GM12875 (cell line): ENCODE measurements around the gene ARSJ.

Source experiments
- H3K4me3 ChIP-seq: one replicate; pipeline ENCODE4 v1.5.1; 2011; ENCODE audit warnings: low read depth, low read length, control low read depth
- TF ChIP-seq, protein P1 (sequence below): IDR thresholded peaks from 2 replicates; pipeline ENCODE4 v1.5.1; 2011; ENCODE audit warnings: low read depth, mild to moderate bottlenecking, control low read depth, inconsistent platforms, low read length, moderate library complexity, borderline replicate concordance; ENCODE audit not compliant: insufficient read depth

Gene ARSJ

DNA sequence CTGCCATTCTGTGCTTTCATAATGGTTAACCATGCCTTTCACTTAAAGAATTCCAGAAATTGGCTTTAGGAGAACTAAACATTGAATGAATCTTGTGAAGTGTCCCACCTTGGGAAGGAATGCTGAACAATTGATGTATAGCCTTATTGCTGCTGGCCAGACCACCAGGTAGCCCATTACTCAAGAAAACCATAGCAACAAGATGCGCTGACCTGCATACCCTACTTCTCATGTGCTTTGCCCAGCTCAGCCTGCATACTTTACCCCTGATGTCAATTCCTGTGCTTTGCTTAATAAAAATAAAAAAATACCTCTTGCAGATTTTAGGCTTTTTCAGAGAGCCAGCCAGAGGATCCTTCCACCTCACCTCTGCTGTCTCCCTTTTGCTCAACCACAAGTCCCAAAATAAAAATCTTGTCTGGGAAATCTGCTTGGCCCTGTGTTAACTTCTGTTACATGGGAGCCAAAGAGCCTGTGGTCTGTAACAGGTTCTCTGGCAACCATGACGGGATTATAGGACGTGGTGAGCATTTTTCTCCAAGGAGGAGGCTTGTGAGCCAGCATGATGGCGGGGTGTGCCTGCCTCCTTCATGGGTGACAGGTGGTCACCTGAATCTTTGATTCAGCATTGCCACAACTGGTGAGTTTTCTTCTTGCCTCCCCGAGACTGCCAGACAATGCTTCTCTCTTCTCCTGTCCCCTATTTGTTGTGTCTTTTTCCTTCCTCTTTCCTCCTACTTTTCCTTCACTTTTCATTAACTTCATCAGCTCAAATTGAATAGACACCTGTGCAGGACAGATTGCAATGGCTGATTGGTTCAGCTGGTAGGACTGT is 106.8 kb downstream of the ARSJ start:
- TF ChIP-seq, protein P1, sequence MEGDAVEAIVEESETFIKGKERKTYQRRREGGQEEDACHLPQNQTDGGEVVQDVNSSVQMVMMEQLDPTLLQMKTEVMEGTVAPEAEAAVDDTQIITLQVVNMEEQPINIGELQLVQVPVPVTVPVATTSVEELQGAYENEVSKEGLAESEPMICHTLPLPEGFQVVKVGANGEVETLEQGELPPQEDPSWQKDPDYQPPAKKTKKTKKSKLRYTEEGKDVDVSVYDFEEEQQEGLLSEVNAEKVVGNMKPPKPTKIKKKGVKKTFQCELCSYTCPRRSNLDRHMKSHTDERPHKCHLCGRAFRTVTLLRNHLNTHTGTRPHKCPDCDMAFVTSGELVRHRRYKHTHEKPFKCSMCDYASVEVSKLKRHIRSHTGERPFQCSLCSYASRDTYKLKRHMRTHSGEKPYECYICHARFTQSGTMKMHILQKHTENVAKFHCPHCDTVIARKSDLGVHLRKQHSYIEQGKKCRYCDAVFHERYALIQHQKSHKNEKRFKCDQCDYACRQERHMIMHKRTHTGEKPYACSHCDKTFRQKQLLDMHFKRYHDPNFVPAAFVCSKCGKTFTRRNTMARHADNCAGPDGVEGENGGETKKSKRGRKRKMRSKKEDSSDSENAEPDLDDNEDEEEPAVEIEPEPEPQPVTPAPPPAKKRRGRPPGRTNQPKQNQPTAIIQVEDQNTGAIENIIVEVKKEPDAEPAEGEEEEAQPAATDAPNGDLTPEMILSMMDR: no peak
- no peak overlapping the region for H3K4me3 ChIP-seq

DNA sequence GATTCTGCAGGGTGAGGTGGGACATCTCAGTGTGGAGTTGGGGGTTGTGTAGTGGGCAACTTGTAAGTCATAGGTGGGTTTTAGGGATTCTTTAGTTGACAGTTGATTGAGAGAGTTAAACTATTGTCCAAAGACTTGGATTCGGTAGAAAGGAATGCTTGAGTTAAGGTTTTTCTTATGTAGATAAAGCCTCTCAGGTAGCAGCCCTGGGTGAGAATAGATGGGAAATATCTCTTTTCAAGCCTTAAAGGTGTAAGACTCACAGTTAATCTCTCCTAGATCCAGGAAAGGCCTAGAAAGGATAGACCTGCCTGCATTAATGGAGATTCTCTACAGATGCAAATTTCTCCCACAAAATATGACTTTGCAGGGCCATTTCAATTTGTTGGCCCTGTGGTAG is 108.4 kb downstream of the ARSJ start:
- no peak overlapping the region for H3K4me3 ChIP-seq
- TF ChIP-seq, protein P1: no peak

DNA sequence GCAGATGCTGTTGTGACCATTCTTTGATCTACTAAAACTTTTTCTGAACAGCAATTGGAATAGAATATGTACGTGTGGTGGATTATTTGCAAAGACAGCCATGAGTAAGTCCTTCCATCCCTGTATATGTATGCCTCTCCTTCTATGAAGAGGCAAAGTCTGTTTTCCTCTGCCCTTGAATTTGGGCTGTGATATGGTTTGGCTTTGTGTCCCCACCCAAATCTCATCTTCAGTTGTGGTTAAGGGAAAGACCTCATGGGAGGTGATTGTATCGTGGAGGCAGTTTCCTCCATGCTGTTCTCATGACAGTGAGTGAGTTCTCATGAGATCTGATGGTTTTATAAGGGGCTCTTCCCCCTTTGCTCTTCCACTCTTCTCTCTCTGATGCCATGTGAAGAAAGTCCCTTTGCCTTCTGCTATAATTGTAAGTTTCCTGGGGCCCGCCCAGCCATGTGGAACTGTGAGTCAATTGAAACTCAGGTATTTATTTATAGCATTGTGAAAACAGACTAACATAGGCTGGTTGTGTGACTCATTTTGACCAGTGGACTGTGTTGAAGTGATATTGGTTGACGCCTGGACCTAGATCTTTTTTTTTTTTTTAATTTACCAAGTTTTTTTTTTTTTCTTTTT is 109.6 kb downstream of the ARSJ start:
- H3K4me3 ChIP-seq: no peak overlapping the region
- TF ChIP-seq, protein P1: no peak

DNA sequence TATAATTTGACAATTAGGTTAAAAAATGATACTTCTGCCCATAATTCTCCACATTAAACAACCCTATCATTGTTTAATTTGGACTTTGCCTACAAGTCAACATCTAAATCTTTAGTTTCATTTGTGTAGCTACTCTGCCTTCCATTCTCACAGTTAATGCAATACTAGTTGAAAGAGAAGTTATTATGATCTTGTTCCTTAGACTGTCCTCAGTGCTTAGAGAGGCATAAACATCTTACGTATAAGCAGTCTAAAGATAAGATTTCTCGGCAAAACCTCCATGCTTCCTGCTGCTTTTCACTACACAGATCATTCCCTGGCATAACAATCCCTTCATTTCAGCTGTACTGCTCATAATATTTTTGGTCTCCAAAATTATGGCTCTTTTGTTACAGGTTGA is 112.8 kb downstream of the ARSJ start:
- H3K4me3 ChIP-seq: no peak overlapping the region
- TF ChIP-seq, protein P1: no peak

DNA sequence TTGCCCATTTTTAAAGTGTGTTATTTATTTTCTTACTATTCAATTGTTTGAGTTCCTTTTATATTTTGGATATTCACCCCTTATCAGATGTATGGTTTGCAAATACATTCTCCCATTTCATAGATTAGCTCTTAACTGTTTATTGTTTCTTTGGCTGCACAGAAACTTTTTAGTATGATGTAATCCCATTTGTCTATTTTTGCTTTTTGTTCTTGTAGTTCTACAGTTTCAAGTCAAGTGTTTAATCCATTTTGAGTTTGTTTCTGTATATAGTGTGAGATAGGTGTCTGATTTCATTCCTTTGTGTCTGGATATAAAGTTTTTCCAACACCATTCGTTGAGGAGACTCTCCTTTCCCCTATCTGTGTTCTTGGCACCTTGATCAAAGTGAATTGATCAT is 120.5 kb downstream of the ARSJ start:
- TF ChIP-seq, protein P1: no peak
- H3K4me3 ChIP-seq: no peak overlapping the region

DNA sequence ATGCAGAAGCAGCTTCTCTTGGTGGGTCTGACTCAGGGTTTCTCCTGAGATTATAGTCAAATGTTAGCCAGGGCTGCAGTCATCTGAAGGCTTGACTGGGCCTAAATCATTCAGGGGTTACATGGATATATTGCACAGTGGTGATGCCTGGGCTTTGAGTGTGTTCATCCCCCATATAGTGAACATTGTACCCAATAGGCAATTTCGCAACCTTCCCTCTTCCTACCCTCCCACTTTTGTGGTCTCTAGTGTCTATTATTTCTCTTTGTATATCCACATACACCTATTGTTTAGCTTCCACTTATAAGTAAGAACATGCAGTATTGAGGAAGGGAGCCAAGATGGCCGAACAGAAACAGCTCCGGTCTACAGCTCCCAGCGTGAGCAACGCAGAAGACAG is 127.6 kb downstream of the ARSJ start:
- no peak overlapping the region for H3K4me3 ChIP-seq
- TF ChIP-seq, protein P1: no peak
